IPS-NIHi7 (cell line): ENCODE data around the gene CNTNAP5.

ENCODE experiments used
- DNase-seq: peaks from one replicate; pipeline ENCODE4 v3.0.0; 2012; ENCODE audit warnings: mixed read lengths; ENCODE audit errors: extremely low spot score

Gene CNTNAP5

DNA sequence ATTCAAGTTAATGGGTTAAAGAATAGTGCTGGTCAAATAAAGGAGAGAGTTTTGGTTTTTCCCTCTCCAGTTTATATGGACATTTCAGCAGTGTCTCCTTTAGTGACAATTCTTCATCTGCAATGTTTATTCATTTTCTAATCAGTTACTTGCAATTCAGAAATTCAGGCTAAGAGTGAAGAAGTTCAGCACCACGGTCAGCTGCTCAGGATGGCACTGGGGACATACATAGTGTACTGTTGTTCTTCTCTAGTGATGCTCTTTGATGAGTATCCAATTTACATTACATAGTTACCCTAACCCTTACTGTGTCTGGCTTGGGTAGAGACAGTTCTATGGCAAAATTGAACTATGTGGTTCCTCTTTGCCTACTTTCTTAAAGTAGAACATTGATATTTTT is 412.7 kb downstream of the CNTNAP5 start:
- peak; percentile 27 for DNase-seq

DNA sequence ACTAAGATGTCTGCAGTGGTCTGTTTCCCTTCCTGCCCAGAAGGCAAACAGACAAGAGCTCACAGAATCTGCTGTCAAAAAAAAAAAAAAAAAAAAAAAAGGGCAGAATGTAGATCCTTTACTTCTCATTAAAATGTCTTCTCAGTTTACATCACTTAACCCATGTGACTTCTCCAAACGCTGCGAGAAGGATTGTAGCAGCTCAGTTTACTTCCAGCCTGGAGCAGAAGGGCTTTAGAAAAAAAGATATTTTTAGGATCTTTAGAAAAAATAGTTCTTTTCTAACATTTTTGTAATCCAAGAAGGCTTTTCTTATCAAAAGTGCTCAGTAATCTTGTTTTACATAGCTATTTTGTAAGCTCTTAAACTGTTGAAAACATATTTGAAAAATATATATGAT is 425.4 kb downstream of the CNTNAP5 start:
- DNase-seq = no peak

DNA sequence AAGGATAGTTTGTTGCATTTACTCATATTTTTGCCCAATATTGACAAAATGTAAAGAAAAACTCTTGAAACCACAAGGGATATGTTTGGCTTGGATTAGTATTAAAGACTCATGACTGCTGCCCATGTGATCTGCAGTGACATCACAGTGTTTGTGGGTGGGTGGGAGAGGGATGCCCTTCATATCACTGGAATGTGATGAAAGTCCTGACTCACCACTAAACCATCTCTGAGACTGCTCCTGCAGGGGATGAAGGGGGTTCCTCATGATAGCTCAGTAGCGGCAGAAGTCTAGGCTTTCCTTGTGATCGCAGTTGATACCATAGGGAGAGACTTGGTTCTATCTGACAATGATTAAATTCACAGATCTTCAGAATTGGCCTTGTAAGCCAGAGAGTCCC is 451.2 kb downstream of the CNTNAP5 start:
- peak; percentile 49 for DNase-seq

DNA sequence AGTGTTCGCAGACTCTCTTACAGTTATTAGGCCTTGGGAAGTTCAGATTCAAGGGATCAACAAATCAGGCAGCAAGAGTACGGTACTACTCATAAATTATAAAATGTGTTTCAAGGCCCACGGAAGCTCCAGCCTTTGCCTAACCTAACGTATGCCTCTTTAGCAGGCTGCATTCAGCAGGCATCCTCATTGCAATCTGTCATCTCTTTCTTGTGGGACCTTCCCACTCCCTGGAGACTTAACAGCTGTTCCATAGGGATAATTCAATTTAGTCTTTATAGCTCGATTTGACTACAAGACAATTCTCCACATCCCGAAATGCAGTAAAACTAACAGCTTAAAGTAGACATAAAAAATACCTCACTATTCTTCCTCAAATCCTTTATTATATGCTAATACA is 453.7 kb downstream of the CNTNAP5 start:
- no peak for DNase-seq

DNA sequence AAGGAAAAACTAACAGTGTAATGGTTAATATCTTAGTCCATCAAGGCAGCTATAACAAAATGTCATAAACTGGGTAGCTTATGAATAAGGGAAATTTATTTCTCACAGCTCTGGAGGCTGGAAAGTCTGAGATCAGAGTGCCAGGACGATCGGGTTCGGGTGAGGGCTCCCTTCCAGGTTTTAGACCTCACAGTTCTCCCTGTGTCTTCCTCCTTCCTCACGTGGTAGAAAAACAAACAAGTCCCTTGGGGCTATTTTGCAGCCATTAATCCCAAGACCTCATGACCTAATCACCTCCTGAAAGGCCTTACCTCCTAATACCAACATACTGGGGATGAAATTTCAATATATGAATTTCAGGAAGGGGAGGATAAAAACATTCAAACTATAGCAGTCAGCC is 455.9 kb downstream of the CNTNAP5 start:
- DNase-seq = no peak

DNA sequence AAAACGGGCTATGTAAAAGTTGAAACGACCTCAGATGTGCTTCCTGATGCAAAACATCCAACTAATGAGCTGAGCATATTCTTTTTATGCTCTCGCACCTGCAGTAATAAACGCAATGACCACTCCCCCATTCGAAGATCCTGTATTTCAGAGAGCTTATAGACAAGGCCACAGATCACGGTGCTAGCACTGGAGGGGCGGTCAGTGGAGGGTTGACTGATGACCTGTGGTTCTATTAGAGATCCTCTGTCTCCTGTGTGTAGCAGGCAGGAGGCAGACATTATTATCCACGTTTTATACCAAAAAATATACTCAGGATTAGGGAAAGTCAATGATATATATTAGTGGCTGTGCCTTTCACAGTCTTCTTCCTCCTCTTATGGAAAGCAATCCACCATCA is 457.0 kb downstream of the CNTNAP5 start:
- DNase-seq = no peak

DNA sequence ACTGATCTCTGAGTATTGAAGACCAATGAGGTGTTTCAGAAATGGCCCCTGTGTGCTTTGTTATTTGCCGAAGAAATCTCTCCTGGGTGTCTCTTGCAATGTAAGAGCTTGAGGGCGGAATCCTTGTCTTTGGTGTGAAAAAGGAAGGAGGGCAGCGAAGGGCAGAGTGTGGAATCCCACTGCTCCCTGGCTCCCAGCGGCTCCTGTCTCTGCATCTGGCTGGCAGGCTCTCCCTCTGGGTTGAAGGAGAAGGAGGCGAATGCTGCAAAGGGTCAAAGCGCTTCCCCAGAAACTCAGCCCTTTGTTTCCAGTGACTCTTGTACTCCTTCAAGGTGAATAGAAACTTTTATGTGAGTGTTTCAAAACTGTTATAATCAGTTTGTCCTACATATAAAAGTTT is 457.5 kb downstream of the CNTNAP5 start:
- peak; percentile 31 for DNase-seq

DNA sequence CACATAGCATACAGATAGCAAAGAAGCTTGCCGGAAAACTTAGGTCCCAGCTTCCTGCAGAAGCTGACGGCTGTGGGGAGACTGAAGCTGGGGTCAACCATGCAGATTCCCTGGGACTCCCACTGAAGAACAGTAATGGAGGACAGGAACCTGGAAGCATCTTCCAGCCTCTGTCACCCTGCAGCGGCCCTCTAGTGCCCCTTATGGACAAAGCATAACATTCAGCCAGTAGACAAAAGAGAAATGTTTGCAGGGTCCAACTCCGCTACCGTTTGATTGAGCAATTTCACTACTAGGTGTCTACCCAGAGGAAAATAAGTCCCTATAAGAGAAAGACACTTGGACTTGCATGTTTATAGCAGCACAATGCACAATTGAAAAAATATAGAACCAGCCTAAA is 460.6 kb downstream of the CNTNAP5 start:
- no peak for DNase-seq

DNA sequence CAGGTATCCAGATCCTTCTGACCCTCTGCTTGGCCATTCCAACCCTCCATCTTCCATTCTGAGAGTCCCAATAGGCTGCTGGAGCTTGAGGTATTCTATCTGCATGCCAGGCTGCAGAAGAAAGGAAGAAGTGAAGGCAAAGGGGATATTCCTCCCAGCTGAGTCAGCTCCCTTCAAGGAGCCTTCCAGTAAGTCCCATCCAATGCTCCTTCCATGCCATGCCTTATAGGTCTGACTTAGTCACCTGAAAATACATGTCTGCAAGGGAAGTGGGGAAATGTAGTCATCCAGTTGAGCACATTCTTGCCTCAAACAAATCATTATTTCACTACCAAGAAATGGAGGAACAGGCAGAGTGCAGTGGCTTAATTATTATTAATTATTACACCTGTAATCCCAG is 464.6 kb downstream of the CNTNAP5 start:
- no peak for DNase-seq

DNA sequence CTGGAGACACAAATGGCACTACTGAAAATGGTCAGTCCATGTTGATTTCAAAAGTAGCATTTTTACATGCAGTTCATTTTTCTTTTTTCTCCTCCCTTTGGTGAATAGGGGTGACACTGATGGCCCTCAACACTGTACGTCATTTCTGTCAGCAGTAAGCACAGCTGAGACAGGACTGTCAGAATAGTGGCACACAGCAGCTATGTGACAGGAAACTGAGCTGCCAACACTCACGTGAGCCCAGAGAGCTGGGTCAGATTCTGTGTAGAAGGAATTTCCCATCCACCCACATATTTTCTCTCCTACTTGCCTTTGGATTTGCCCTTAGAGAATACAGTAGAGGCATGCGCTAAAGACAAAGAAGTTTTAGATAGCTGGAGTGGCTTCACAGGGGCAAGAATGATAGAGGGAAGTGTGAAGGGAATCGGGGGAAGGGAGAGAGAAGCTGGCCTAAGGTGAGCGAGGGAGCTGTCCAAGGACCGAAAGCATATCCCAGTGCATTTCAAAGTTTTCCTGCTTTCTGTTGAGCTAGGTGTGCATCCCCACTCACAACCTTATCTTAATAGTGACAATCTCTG is 476.6 kb downstream of the CNTNAP5 start:
- no peak for DNase-seq

DNA sequence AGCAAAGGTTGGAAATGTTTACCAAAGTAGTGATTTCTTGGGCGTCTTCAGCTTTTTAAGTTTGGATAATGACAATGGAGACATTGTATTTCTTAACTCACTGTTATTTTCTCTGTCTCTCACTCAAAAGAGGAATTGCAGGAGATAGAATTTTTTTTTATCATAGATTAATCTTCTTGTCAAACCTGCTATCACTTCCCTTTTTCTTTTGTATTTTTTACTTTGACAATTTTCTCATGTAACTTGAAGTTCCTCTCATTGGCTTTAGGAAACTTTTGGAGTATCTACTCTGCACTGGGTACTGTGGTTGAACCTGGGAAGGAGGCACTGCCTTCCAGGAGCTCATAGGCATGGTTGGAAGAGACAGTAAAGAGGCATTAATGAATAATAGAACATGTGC is 489.1 kb downstream of the CNTNAP5 start:
- DNase-seq = no peak

DNA sequence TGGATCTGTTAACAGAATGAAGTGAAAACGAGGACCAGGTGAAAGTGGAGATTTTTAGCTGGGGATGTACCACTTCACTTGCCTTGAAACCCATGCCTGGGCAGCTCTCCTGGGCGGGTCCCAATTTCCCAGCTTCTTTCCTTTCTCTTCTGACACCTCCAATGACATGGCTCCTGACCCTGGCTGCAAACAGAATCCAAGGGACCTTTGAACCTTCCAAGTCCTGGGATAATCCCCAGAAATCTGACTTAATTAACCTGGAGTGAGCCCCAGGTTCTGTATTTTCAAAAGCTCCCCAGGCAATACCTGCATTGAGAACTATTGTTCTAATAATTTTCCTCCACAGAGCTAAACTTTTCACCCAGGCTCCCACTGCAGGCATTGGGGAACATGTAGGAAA is 495.9 kb downstream of the CNTNAP5 start:
- no peak for DNase-seq

DNA sequence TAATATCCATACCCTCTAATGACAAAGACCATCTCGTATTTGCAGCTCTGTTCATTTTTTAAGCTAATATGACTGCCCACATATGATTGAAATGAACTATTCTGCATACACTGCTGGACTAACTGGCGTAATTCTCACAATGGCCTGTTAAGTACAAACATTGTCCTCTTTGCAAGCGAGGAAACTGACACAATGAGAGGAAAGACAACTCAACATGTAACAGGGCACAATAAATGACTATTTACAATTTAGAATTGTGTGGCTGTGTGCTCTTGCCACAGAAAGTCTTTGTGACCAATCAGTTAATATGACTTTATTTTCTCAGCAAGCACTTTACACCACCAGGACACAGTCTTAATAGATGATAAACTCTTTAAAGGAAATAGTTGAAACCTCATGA is 498.0 kb downstream of the CNTNAP5 start:
- DNase-seq = no peak

DNA sequence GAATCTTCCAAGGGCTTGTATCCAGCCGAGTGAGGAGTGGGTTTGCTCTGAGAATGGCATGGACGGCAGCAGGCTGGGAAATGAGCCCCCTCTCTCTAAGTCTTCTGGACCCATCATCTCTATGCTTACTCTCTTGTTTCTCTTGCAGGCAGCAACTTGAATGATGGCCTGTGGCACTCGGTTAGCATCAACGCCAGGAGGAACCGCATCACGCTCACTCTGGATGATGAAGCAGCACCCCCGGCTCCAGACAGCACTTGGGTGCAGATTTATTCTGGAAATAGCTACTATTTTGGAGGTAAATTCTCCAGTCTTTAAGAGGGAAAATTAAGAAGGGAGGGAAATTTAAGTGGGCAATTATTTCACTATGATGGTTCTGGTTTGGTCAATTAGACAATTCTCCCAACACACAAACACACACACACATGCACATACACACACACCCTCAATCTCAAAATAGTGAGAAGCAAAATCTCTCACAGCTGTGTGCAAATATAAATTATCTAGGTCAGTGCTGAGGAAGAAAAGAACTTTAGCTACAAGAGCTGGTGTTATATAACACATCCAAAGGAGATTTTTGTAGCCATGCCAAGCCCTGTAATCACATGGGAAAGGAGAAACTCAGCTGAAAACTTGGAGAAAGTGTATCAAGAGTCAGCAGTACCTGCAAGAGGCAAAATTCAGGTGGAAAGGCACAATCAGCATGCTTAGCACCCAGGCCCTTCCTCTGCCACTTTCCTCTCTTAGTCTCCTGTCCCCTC is 499.2 kb downstream of the CNTNAP5 start:
- DNase-seq = no peak

DNA sequence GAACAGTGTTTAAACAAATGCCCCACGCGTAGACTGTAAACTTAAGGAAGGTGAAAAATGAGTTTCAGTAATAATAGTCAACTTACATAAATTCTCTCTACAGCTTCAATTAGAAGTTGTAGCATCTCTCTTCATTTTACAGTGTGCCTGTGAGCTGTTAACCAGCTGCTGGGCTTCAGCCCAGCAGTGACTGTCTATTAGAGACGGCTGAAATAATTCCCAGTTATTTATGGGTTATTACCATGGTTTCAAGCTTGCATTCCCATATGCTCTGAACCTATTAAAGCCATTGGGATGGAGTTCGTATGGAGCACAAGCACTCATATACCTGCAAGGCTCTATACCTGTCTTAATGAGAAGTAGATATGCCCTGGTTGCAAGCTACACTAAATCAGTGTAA is 501.1 kb downstream of the CNTNAP5 start:
- no peak for DNase-seq

DNA sequence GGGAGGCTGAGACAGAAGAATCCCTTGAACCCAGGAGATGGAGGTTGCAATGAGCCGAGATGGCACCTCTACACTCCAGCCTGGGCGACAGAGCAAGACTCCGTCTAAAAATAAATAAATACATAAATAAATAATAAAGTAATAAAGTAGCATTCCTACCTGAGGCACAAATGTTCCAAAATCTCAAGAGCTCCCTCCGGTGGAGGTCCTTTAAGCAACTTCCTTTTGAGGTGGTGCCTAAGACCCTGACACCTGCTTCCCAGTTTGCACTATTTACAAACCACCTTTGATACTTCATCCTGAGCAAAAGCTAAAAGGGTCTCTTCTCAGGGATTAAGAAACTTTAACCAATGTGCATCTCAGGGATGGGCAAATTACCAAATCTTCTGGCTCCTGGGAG is 505.1 kb downstream of the CNTNAP5 start:
- DNase-seq = no peak

DNA sequence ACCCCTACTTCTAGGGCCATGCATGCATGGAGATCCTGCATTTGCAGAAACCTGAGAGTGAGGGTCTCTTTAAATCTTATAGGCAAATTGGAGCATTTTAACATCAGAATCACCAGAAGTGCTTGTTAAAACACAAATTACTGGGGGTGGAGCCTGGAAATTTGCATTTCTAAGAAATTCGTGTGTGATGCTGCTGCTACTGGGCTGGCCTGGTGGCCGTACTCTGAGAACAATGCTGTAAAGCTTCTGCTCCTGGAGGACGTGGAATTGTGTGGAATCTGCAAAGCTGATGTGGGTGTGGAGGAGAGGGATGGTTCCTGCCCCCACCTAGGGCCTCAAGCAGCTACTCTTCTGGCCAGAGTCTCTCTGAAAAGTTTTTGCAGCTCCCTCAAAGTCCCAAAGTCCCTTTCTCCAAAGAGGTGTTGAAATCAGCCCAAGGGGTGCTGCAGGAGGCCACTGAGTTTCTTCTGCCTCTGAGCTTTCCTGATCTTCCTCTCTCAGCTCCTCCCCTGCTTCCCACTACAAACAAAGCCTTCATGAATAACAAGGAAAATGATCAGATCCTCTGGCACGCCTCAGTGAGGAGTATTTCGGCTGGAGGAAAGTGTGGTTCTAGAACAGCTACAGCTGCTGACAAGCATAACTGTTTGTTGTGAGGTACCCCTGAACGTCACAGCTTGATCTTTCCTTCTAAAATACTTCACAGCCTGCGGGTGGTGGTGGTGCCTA is 508.3 kb downstream of the CNTNAP5 start:
- DNase-seq = peak; percentile 15

DNA sequence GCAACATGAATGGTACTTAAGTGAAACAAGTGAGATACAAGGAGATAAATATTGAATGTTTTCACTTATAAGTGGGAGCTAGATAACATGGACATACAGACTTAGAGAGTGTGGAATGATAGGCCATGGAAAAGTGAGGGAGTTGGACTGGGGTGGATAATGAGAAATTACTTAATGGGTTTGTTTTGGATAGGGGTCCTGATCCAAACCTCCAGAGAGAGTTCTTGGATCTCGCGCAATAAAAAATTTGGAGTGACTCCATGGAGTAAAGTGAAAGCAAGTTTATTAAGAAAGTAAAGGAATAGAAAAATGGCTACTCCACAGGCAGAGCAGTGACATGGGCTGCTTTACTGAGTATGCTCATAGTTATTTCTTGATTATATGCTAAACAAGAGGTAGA is 508.9 kb downstream of the CNTNAP5 start:
- DNase-seq = no peak

DNA sequence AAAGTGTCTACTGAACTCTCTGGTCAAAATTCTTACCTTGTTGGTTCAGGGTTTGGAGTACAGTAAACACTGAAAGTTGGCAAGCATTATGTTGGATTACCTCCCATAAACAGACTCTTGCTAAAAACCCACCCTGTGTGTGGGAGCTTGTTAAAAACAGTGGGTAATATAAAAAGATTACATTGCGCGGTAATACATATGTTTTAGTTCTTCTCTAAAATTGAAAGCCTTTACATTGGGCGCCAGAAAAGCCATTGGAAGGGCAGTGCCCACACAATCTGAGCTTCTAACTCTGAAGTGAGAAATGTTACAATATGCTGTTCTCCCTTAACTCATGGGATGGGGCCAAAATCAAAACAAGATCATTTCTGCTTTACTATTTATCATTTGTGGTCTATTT is 510.7 kb downstream of the CNTNAP5 start:
- DNase-seq = no peak

DNA sequence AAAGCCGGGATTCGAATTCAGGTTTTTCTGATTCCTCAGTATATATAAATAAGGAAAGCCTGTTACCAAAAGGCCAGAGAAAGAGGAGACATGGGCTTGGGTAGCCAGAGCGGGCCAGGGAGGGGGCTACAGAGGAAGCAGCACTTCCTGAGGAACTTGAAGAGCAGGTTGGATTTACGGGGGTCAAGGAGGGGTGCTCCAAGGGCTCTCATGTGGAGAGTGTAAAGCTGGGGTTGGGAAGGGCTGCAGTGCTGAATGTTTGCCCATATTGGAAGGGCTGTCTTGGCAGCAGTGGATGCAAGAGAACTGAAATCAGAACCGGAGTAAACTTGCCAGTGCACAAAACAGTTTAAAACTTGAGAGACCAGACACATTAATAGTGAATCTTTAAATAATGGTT is 511.5 kb downstream of the CNTNAP5 start:
- no peak for DNase-seq

DNA sequence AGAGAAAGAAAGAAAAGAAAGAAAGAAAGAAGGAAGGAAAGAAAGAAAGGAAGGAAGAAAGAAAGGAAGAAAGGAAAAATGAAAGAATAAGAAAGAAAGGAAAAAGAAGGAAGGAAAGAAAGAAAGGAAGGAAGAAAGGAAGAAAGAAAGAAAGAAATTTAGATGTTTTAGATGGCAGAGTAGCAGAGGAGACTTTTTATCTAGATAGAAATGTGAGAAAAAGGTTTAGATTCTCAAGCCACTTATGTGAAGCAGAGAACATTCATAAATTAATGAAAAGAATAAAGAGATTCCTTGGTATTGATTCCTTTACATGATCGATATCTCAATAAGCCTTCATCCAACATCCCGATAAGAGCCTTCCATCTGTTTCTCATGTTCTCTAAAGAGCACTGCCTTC is 513.5 kb downstream of the CNTNAP5 start:
- no peak for DNase-seq

DNA sequence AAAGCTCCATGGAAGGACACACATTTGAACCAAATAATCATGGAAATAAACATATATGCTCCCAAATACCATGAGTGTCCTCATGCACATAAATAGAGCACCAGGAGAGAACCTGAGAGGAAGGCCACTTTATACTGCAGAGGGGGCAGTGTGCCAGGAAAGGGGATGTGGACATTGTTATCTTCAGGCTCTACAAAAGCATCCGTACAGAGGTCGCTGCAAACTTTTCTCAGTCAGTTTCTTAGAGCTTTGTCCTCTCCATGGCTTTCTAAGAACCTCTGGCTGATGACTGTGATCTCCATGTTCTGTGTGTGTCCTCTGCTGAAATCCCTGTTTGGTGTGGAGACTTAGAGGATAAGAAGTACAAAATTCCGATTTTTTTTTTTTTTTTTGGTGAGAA is 515.7 kb downstream of the CNTNAP5 start:
- DNase-seq = no peak

DNA sequence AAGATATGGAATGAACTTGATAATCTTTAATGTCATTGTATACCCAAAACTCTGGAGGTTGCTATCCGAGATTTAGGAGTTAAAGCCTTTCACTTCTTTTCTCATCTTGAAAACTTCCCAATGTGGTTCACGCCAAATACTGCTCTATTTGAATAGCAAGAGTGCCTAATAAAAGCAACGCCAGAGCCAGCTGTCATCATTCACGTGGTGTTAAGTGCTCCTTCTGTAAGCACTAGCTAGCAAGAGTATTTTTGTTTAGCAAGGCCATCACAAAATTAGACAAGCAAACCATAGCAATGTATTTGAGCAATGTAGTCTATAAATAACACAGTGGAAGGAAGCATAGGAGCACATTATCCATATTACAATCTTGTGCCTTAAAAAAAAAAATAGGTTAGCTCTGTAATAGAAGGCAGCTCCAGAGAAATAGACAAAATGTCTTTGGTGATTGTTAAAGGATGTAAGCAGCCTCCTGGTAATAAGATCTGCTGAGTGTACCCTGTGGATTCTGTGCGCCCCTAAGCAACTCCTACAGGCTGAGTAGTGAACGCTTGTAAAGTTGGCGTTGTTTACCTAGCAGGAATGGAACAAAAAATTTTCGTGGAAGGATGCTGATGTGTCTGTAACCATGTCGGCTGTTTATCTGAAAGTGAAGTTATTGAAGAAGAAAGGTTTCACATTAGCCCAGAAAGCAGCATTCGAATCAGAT is 518.0 kb downstream of the CNTNAP5 start:
- DNase-seq = no peak
